HepG2 (cell line): ENCODE data around the gene CNEP1R1.

Source experiments
- CTCF ChIP-seq: sonication (generic); formaldehyde crosslinking; IDR thresholded peaks from 2 replicates; pipeline ENCODE4 v1.5.0; 2020; ENCODE audit warnings: mild to moderate bottlenecking, missing genetic modification reagents, moderate library complexity
- NFE2 ChIP-seq: sonication (generic); formaldehyde crosslinking; IDR thresholded peaks from 2 replicates; pipeline ENCODE4 v1.4.0; 2020; ENCODE audit warnings: missing genetic modification reagents
- TBL1XR1 ChIP-seq: fragments of 150-350 bp; IDR thresholded peaks from 2 replicates; pipeline ENCODE4 v1.6.1; 2014; ENCODE audit warnings: borderline replicate concordance, low read length; ENCODE audit not compliant: partially characterized antibody
- TGIF2 ChIP-seq: IDR thresholded peaks from 2 replicates; pipeline ENCODE4 v1.6.1; 2016; ENCODE audit warnings: control low read depth, missing compliant biosample characterization
- ZBTB49 ChIP-seq: sonication (generic); formaldehyde crosslinking; IDR thresholded peaks from 2 replicates; pipeline ENCODE4 v1.4.0; 2020; ENCODE audit warnings: missing genetic modification reagents, borderline replicate concordance
- ZBTB7A ChIP-seq: sonication (generic); formaldehyde crosslinking; IDR thresholded peaks from 2 replicates; pipeline ENCODE4 v1.8.0; 2022; ENCODE audit warnings: mild to moderate bottlenecking, missing genetic modification reagents
- ZFYVE20 ChIP-seq: sonication (generic); formaldehyde crosslinking; IDR thresholded peaks from 2 replicates; pipeline ENCODE4 v1.8.0; 2023; ENCODE audit warnings: low read depth, mild to moderate bottlenecking, moderate library complexity, missing genetic modification reagents, borderline replicate concordance

GRCh38 chr16:49998991-49999390, 26.0 kb upstream of the CNEP1R1 start:
- TF ChIP-seq TBL1XR1 = no peak
- TF ChIP-seq ZBTB7A (CRISPR knock-in tag) = no peak
- no peak for TF ChIP-seq TGIF2 (CRISPR knock-in tag)
- no peak for TF ChIP-seq CTCF (CRISPR knock-in tag)
- no peak for TF ChIP-seq ZBTB49 (CRISPR knock-in tag)
- no peak for TF ChIP-seq ZFYVE20 (CRISPR knock-in tag)
- TF ChIP-seq NFE2 (CRISPR knock-in tag) = no peak
